Measurements from ENCODE around the gene ERO1B.
"Not testable (repeated sequence)": the region's sequence is repeated elsewhere in the genome, so short reads cannot be mapped to it uniquely, and the experiment has no call there.

ERO1B gene

GRCh38 chr1:236281654-236282424 lies at the start of gene ERO1B:
TSS of gene ERO1B (minus strand) at chr1:236281958. CDS start at chr1:236281783, 175 bp downstream.
- peak; percentile 96 for DNase-seq (ENCODE audit: low read depth)

GRCh38 chr1:236331412-236331811 lies 49.7 kb upstream of the ERO1B start:
- DNase-seq (ENCODE audit: low read depth): not testable (repeated sequence)

- DNase-seq (ENCODE audit: low read depth): no peak
These were observed 44.7 kb upstream of the ERO1B start for GRCh38 chr1:236326432-236326831.

- no peak for DNase-seq (ENCODE audit: low read depth)
These were observed 43.8 kb upstream of the ERO1B start for GRCh38 chr1:236325567-236325966.

- DNase-seq (ENCODE audit: low read depth): no peak
These were observed 42.2 kb upstream of the ERO1B start for GRCh38 chr1:236323819-236324411.

- DNase-seq (ENCODE audit: low read depth): no peak
These were observed 41.0 kb upstream of the ERO1B start for GRCh38 chr1:236322566-236323409.

GRCh38 chr1:236321101-236321500 lies 39.3 kb upstream of the ERO1B start:
- DNase-seq (ENCODE audit: low read depth): no peak

- no peak for DNase-seq (ENCODE audit: low read depth)
These were observed 38.9 kb upstream of the ERO1B start for GRCh38 chr1:236320671-236321070.

- DNase-seq (ENCODE audit: low read depth): no peak
These were observed 38.5 kb upstream of the ERO1B start for GRCh38 chr1:236320214-236320613.

GRCh38 chr1:236316437-236316836 lies 34.7 kb upstream of the ERO1B start:
- DNase-seq (ENCODE audit: low read depth): no peak

GRCh38 chr1:236315518-236315917 lies 33.8 kb upstream of the ERO1B start:
- DNase-seq (ENCODE audit: low read depth): no peak

GRCh38 chr1:236315092-236315491 lies 33.3 kb upstream of the ERO1B start:
- no peak for DNase-seq (ENCODE audit: low read depth)

GRCh38 chr1:236314050-236314449 lies 32.3 kb upstream of the ERO1B start:
- DNase-seq (ENCODE audit: low read depth): not testable (repeated sequence)

- DNase-seq (ENCODE audit: low read depth): no peak
These were observed 31.7 kb upstream of the ERO1B start for GRCh38 chr1:236313427-236313826.

GRCh38 chr1:236311040-236311439 lies 29.3 kb upstream of the ERO1B start:
- DNase-seq (ENCODE audit: low read depth): no peak

GRCh38 chr1:236308827-236309226 lies 27.1 kb upstream of the ERO1B start:
- no peak for DNase-seq (ENCODE audit: low read depth)

GRCh38 chr1:236307435-236307834 lies 25.7 kb upstream of the ERO1B start:
- DNase-seq (ENCODE audit: low read depth): no peak

- no peak for DNase-seq (ENCODE audit: low read depth)
These were observed 22.9 kb upstream of the ERO1B start for GRCh38 chr1:236304682-236305081.

- no peak for DNase-seq (ENCODE audit: low read depth)
These were observed 21.9 kb upstream of the ERO1B start for GRCh38 chr1:236303675-236304074.

- DNase-seq (ENCODE audit: low read depth): no peak
These were observed 21.2 kb upstream of the ERO1B start for GRCh38 chr1:236302941-236303340.

GRCh38 chr1:236301958-236302335 lies 20.2 kb upstream of the ERO1B start:
- DNase-seq (ENCODE audit: low read depth): no peak

GRCh38 chr1:236301080-236301957 lies 19.6 kb upstream of the ERO1B start:
- no peak for DNase-seq (ENCODE audit: low read depth)

Measured in stimulated activated CD8-positive, alpha-beta memory T cell treated with anti-CD3 and anti-CD28 coated beads, Interleukin-4, amount 100 ng/mL, for 24 hours (primary cell).